ENCODE data around the gene BLVRA. TPM values are rescaled to one million over a fixed set of nuclear protein-coding genes. Genes with fewer than 3 reads are reported as not detected.
"Not testable (repeated sequence)": the region's sequence is repeated elsewhere in the genome, so short reads cannot be mapped to it uniquely, and the experiment has no call there.

The BLVRA gene
- total and polyA plus RNA-seq, 2 experiments from 2014 or later: 21.0 to 34.2 TPM

DNA sequence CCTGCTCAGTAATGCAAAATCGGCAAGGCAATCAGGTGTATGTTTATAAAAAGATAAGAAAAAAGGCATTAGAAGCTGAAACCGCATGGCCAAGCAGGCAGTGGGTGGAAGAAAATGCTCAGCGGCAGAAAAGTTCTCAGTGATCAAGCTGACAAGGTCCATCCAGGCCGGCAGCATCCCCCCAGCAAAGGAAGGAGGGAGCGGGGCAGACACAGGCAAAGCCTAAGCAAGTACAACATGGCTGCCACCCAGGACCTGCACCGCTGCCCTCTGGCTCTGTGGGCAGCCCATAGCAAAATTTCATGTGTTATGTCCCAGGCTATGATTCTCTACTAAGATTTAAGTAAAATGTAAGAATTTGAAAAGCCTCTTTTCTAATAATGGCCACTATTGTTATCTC is 65.5 kb downstream of the BLVRA start:
- Histone ChIP-seq H2AFZ (no peak overlapping the region), H3K4me1 (ENCODE audit: insufficient read depth) (peaks cover 6% of the 10 kb centered on the region), H3K79me2 (no peaks in the 10 kb centered on the region), H3K27ac (peak overlapping the region; percentile 86), H3K36me3 (replicated peaks; ENCODE audit: insufficient read depth, low read depth) (no peaks in the 10 kb centered on the region), H3K4me2 (peak overlapping the region; percentile 58), H3K9me2 (replicated peaks; ENCODE audit: insufficient read depth) (no peaks in the 10 kb centered on the region), H3K9me3 (ENCODE audit: low read depth) (no peaks in the 10 kb centered on the region), H4K20me1 (ENCODE audit: insufficient read depth, poor library complexity, severe bottlenecking) (no peaks in the 10 kb centered on the region), H3K4me3 (no peak overlapping the region), H3K27me3 (no peaks in the 10 kb centered on the region)
- peak; percentile 8 for DNase-seq (ENCODE audit: low spot score)
- TF ChIP-seq EZH2 (IDR thresholded peaks at IDR 0.05; ENCODE audit: borderline replicate concordance) (no peak), EZH2phosphoT487 (IDR thresholded peaks at IDR 0.05; ENCODE audit: low read depth, severe bottlenecking, unreplicated experiment) (no peak)
- TF ChIP-seq, protein P1, sequence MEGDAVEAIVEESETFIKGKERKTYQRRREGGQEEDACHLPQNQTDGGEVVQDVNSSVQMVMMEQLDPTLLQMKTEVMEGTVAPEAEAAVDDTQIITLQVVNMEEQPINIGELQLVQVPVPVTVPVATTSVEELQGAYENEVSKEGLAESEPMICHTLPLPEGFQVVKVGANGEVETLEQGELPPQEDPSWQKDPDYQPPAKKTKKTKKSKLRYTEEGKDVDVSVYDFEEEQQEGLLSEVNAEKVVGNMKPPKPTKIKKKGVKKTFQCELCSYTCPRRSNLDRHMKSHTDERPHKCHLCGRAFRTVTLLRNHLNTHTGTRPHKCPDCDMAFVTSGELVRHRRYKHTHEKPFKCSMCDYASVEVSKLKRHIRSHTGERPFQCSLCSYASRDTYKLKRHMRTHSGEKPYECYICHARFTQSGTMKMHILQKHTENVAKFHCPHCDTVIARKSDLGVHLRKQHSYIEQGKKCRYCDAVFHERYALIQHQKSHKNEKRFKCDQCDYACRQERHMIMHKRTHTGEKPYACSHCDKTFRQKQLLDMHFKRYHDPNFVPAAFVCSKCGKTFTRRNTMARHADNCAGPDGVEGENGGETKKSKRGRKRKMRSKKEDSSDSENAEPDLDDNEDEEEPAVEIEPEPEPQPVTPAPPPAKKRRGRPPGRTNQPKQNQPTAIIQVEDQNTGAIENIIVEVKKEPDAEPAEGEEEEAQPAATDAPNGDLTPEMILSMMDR (IDR thresholded peaks at IDR 0.05; ENCODE audit: poor library complexity): no peak
- WGBS (ENCODE audit: low lambda C conversion rate, missing lambda C conversion rate): 70% methylated on average over 6 of the region's 6 CpGs

GRCh38 chr7:43824513-43824912 is 66.0 kb downstream of the BLVRA start:
- not testable (repeated sequence) for H3K36me3 ChIP-seq (replicated peaks; ENCODE audit: insufficient read depth, low read depth); DNase-seq (ENCODE audit: low spot score); H3K4me1 ChIP-seq (ENCODE audit: insufficient read depth); H3K79me2 ChIP-seq; H3K9me3 ChIP-seq (ENCODE audit: low read depth); H3K27me3 ChIP-seq; H3K9me2 ChIP-seq (replicated peaks; ENCODE audit: insufficient read depth); H2AFZ ChIP-seq; H3K4me3 ChIP-seq; H4K20me1 ChIP-seq (ENCODE audit: insufficient read depth, poor library complexity, severe bottlenecking)
- H3K27ac ChIP-seq: peak overlapping the region; percentile 86
- WGBS (ENCODE audit: low lambda C conversion rate, missing lambda C conversion rate): 57% methylated on average over 12 of the region's 12 CpGs
- peak overlapping the region; percentile 58 for H3K4me2 ChIP-seq

- DNase-seq (ENCODE audit: low spot score): peak; percentile 35
- Histone ChIP-seq H3K9me2 (replicated peaks; ENCODE audit: insufficient read depth) (no peaks in the 10 kb centered on the region), H3K4me1 (ENCODE audit: insufficient read depth) (peaks cover 6% of the 10 kb centered on the region), H3K79me2 (no peaks in the 10 kb centered on the region), H3K27me3 (no peaks in the 10 kb centered on the region), H3K4me2 (peak overlapping the region; percentile 58), H3K4me3 (no peak overlapping the region), H3K9me3 (ENCODE audit: low read depth) (no peaks in the 10 kb centered on the region), H3K36me3 (replicated peaks; ENCODE audit: insufficient read depth, low read depth) (no peaks in the 10 kb centered on the region), H3K27ac (peak overlapping the region; percentile 72), H4K20me1 (ENCODE audit: insufficient read depth, poor library complexity, severe bottlenecking) (no peaks in the 10 kb centered on the region), H2AFZ (no peak overlapping the region)
- TF ChIP-seq, protein P1 (IDR thresholded peaks at IDR 0.05; ENCODE audit: poor library complexity): no peak
- TF ChIP-seq EZH2 (IDR thresholded peaks at IDR 0.05; ENCODE audit: borderline replicate concordance) (no peak), EZH2phosphoT487 (IDR thresholded peaks at IDR 0.05; ENCODE audit: low read depth, severe bottlenecking, unreplicated experiment) (no peak)
- 0% methylated on average over 1 of the region's 1 CpG for WGBS (ENCODE audit: low lambda C conversion rate, missing lambda C conversion rate)
Observed at GRCh38 chr7:43824963-43825362, 66.5 kb downstream of the BLVRA start.

DNA sequence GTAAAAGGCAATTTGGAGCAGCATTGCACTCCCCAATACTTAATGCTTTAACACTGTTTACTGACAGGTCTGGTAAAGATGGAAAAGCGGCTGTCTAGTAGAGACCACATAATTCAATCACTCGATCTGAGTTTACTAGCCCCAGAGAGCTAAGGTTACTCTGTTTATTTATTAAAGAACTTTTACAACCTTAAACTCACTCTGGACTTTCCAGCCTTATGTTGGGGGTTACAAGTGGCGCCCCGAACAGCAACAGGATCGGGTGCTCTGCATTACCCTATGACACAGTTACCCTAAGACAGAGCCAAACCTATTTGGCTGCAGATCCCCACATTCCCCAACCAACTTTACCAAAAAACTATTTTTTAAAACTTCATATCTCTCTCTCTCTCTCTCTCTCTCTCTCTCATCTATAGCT is 66.9 kb downstream of the BLVRA start:
- DNase-seq (ENCODE audit: low spot score): peak; percentile 16
- H3K27ac ChIP-seq: peak overlapping the region; percentile 72
- no peaks in the 10 kb centered on the region for H4K20me1 ChIP-seq (ENCODE audit: insufficient read depth, poor library complexity, severe bottlenecking)
- no peaks in the 10 kb centered on the region for H3K27me3 ChIP-seq
- 25% methylated on average over 5 of the region's 5 CpGs for WGBS (ENCODE audit: low lambda C conversion rate, missing lambda C conversion rate)
- no peaks in the 10 kb centered on the region for H3K79me2 ChIP-seq
- no peak overlapping the region for H2AFZ ChIP-seq
- no peaks in the 10 kb centered on the region for H3K36me3 ChIP-seq (replicated peaks; ENCODE audit: insufficient read depth, low read depth)
- peaks cover 6% of the 10 kb centered on the region for H3K4me1 ChIP-seq (ENCODE audit: insufficient read depth)
- H3K4me2 ChIP-seq: peak overlapping the region; percentile 58
- no peaks in the 10 kb centered on the region for H3K9me3 ChIP-seq (ENCODE audit: low read depth)
- no peak for TF ChIP-seq EZH2 (IDR thresholded peaks at IDR 0.05; ENCODE audit: borderline replicate concordance)
- TF ChIP-seq, protein P1 (IDR thresholded peaks at IDR 0.05; ENCODE audit: poor library complexity): no peak
- no peak for TF ChIP-seq EZH2phosphoT487 (IDR thresholded peaks at IDR 0.05; ENCODE audit: low read depth, severe bottlenecking, unreplicated experiment)
- H3K4me3 ChIP-seq: no peak overlapping the region
- no peaks in the 10 kb centered on the region for H3K9me2 ChIP-seq (replicated peaks; ENCODE audit: insufficient read depth)

- not testable (repeated sequence) for H4K20me1 ChIP-seq (ENCODE audit: insufficient read depth, poor library complexity, severe bottlenecking); H3K9me3 ChIP-seq (ENCODE audit: low read depth); H3K79me2 ChIP-seq; H3K9me2 ChIP-seq (replicated peaks; ENCODE audit: insufficient read depth); H3K36me3 ChIP-seq (replicated peaks; ENCODE audit: insufficient read depth, low read depth); H3K27me3 ChIP-seq; H3K4me3 ChIP-seq; H3K4me2 ChIP-seq; H3K4me1 ChIP-seq (ENCODE audit: insufficient read depth); H3K27ac ChIP-seq; DNase-seq (ENCODE audit: low spot score); H2AFZ ChIP-seq
Observed at GRCh38 chr7:43830917-43831316, 72.4 kb downstream of the BLVRA start.

Data from hepatocyte (in vitro differentiated cells).